HepG2 (cell line): ENCODE results near the gene TSACC. TPM values are rescaled to one million over a fixed set of nuclear protein-coding genes. Genes with fewer than 3 reads are reported as not detected.

Source experiments
- EED ChIP-seq: sonication (generic); formaldehyde crosslinking; IDR thresholded peaks from 2 replicates; pipeline ENCODE4 v1.5.0; 2020; ENCODE audit warnings: mild to moderate bottlenecking, missing genetic modification reagents
- ETV5 ChIP-seq: IDR thresholded peaks from 2 replicates; pipeline ENCODE4 v1.6.1; 2018; ENCODE audit warnings: missing biosample characterization, missing genetic modification reagents, inconsistent platforms, borderline replicate concordance
- KDM3A ChIP-seq: IDR thresholded peaks from 2 replicates; pipeline ENCODE4 v1.6.1; 2018; ENCODE audit warnings: low read depth, missing compliant biosample characterization
- NFATC3 ChIP-seq: sonication (generic); formaldehyde crosslinking; IDR thresholded peaks from 2 replicates; pipeline ENCODE4 v1.5.1; 2020; ENCODE audit warnings: mild to moderate bottlenecking, missing genetic modification reagents
- PCBP1 ChIP-seq: fragments of 200-400 bp; formaldehyde crosslinking; IDR thresholded peaks from 2 replicates; pipeline ENCODE4 v1.6.1; 2017; ENCODE audit warnings: mild to moderate bottlenecking, low read depth, low read length, borderline replicate concordance
- PPARG ChIP-seq: conservative IDR thresholded peaks from 2 replicates; pipeline ENCODE4 v1.6.1; 2016; ENCODE audit warnings: missing biosample characterization, missing genetic modification reagents
- RBAK ChIP-seq: sonication (generic); formaldehyde crosslinking; IDR thresholded peaks from 2 replicates; pipeline ENCODE4 v1.5.1; 2020; ENCODE audit warnings: mild to moderate bottlenecking, missing genetic modification reagents
- RXRA ChIP-seq: sonication (generic); formaldehyde crosslinking; IDR thresholded peaks from 2 replicates; pipeline ENCODE4 v1.5.1; 2020; ENCODE audit warnings: missing genetic modification reagents
- SALL2 ChIP-seq: sonication (generic); formaldehyde crosslinking; IDR thresholded peaks from 2 replicates; pipeline ENCODE4 v1.8.1; 2023; ENCODE audit warnings: mild to moderate bottlenecking, missing genetic modification reagents, inconsistent platforms
- SCMH1 ChIP-seq: sonication (generic); formaldehyde crosslinking; IDR thresholded peaks from 2 replicates; pipeline ENCODE4 v1.9.0; 2021; ENCODE audit warnings: missing genetic modification reagents, mild to moderate bottlenecking, borderline replicate concordance
- SIN3A ChIP-seq: IDR thresholded peaks from 2 replicates; pipeline ENCODE4 v1.6.1; 2011; ENCODE audit warnings: low read depth, mild to moderate bottlenecking, control low read depth, low read length, borderline replicate concordance
- SOX5 ChIP-seq: IDR thresholded peaks from 2 replicates; pipeline ENCODE4 v1.6.1; 2016; ENCODE audit warnings: borderline replicate concordance
- SRY ChIP-seq: sonication (generic); formaldehyde crosslinking; IDR thresholded peaks from 2 replicates; pipeline ENCODE4 v1.8.0; 2022; ENCODE audit warnings: mild to moderate bottlenecking, missing genetic modification reagents
- TCF7L2 ChIP-seq: IDR thresholded peaks from 2 replicates; pipeline ENCODE4 v1.6.1; 2011; ENCODE audit warnings: mild to moderate bottlenecking, low read depth, low read length, moderate library complexity
- THYN1 ChIP-seq: sonication (generic); formaldehyde crosslinking; IDR thresholded peaks from 2 replicates; pipeline ENCODE4 v1.8.1; 2023; ENCODE audit warnings: low read depth, mild to moderate bottlenecking, moderate library complexity, missing genetic modification reagents, borderline replicate concordance
- ZNF101 ChIP-seq: sonication (generic); formaldehyde crosslinking; IDR thresholded peaks from 2 replicates; pipeline ENCODE4 v1.4.0; 2020; ENCODE audit warnings: mild to moderate bottlenecking, low read depth, missing genetic modification reagents, borderline replicate concordance
- ZNF235 ChIP-seq: sonication (generic); formaldehyde crosslinking; IDR thresholded peaks from 2 replicates; pipeline ENCODE4 v1.8.1; 2023; ENCODE audit warnings: mild to moderate bottlenecking, missing genetic modification reagents, borderline replicate concordance
- ZNF260 ChIP-seq: sonication (generic); formaldehyde crosslinking; IDR thresholded peaks from 2 replicates; pipeline ENCODE4 v1.4.0; 2020; ENCODE audit warnings: missing genetic modification reagents, low read depth, mild to moderate bottlenecking, borderline replicate concordance
- ZNF282 ChIP-seq: fragments of 450-650 bp; IDR thresholded peaks from 2 replicates; pipeline ENCODE4 v1.6.1; 2018; ENCODE audit not compliant: partially characterized antibody
- ZNF350 ChIP-seq: sonication (generic); formaldehyde crosslinking; IDR thresholded peaks from 2 replicates; pipeline ENCODE4 v1.4.0; 2020; ENCODE audit warnings: mild to moderate bottlenecking, low read depth, missing genetic modification reagents, borderline replicate concordance
- ZNF432 ChIP-seq: sonication (generic); formaldehyde crosslinking; IDR thresholded peaks from 2 replicates; pipeline ENCODE4 v1.5.0; 2020; ENCODE audit warnings: missing genetic modification reagents, mild to moderate bottlenecking, borderline replicate concordance
- ZNF546 ChIP-seq: sonication (generic); formaldehyde crosslinking; conservative IDR thresholded peaks from 2 replicates; pipeline ENCODE4 v1.8.1; 2023; ENCODE audit warnings: mild to moderate bottlenecking, missing genetic modification reagents
- ZNF552 ChIP-seq: sonication (generic); formaldehyde crosslinking; IDR thresholded peaks from 2 replicates; pipeline ENCODE4 v1.9.0; 2022; ENCODE audit warnings: missing genetic modification reagents, mild to moderate bottlenecking, borderline replicate concordance
- ZNF572 ChIP-seq: sonication (generic); formaldehyde crosslinking; IDR thresholded peaks from 2 replicates; pipeline ENCODE4 v1.5.1; 2020; ENCODE audit warnings: mild to moderate bottlenecking, missing genetic modification reagents
- ZNF576 ChIP-seq: sonication (generic); formaldehyde crosslinking; IDR thresholded peaks from 2 replicates; pipeline ENCODE4 v1.4.0; 2020; ENCODE audit warnings: mild to moderate bottlenecking, missing genetic modification reagents
- ZNF704 ChIP-seq: sonication (generic); formaldehyde crosslinking; IDR thresholded peaks from 2 replicates; pipeline ENCODE4 v1.8.1; 2023; ENCODE audit warnings: mild to moderate bottlenecking, inconsistent platforms, moderate library complexity, missing genetic modification reagents, borderline replicate concordance
- ZNF773 ChIP-seq: sonication (generic); formaldehyde crosslinking; IDR thresholded peaks from 2 replicates; pipeline ENCODE4 v1.4.0; 2020; ENCODE audit warnings: missing genetic modification reagents, borderline replicate concordance
- polyA plus RNA-seq, 8 experiments: library from polyadenylated mRNA; depleted of rRNA in 3 of 8; stranded (reverse) in 7 of 8; unstranded in 1 of 8; fragments of >200 nt; fragmentation: Illumina TruSeq in 4 of 8; extraction: Trizol in 4 of 8; gene quantifications; 2 replicates each; pipeline versions ENCODE4 v1.2.1 to v1.2.3, GENCODE V29; 2011 to 2016; ENCODE audit warnings: low read depth in 4 of 8, missing spikeins in 1 of 8, mixed read lengths in 1 of 8; ENCODE audit not compliant: insufficient read depth in 1 of 8
- total RNA-seq, 5 experiments: library from RNA; depleted of rRNA; stranded (reverse); fragments of >200 nt; fragmentation: Illumina TruSeq; extraction: Trizol; gene quantifications; 2 replicates each; pipeline ENCODE4 v1.2.3, GENCODE V29; 2016; ENCODE audit warnings: low read depth in 1 of 5
- TF ChIP-seq, protein P1 (sequence below): sonication (generic); formaldehyde crosslinking; IDR thresholded peaks from 2 replicates; pipeline ENCODE4 v1.4.0; 2020; ENCODE audit warnings: mild to moderate bottlenecking, low read depth, missing genetic modification reagents

The TSACC gene
- total and polyA plus RNA-seq, 2 of the 13 experiments (the other 11 are each of a cell fraction or from before 2014, with no cell fraction given): 1.5 to 2.6 TPM

DNA sequence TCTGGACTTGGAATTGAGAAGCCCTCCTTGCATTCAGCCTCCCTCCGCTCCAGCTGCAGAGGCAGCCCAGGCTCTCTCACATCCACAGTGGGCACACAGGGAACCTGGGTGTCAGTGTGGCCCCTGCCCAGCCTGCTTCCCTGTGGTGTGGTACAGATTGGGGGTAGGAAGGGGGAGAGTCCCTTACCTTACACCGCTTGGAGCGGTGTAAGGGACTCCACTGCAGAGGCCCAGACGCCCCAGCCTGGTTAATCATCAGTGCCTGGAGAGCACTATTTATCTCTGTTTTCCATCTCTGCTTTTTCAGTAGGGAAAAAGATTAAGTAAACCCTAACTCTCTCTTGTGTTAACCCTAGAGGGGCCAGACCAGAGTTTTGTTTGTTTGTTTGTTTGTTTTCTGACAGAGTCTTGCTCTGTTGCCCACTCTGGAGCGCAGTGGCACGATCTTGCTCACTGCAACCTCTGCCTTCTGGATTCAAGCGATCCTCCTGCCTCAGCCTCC lies 29.9 kb downstream of the TSACC start (continued):
- TF ChIP-seq RBAK (CRISPR knock-in tag): no peak
- no peak for TF ChIP-seq SCMH1
- TF ChIP-seq SOX5 (CRISPR knock-in tag): no peak
- no peak; the same call in 1 of the 2 replicates for TF ChIP-seq ZNF773
- no peak for TF ChIP-seq ZNF235 (CRISPR knock-in tag)
- TF ChIP-seq ZNF350 (CRISPR knock-in tag): no peak
- TF ChIP-seq NFATC3 (CRISPR knock-in tag): no peak
- TF ChIP-seq, protein P1, sequence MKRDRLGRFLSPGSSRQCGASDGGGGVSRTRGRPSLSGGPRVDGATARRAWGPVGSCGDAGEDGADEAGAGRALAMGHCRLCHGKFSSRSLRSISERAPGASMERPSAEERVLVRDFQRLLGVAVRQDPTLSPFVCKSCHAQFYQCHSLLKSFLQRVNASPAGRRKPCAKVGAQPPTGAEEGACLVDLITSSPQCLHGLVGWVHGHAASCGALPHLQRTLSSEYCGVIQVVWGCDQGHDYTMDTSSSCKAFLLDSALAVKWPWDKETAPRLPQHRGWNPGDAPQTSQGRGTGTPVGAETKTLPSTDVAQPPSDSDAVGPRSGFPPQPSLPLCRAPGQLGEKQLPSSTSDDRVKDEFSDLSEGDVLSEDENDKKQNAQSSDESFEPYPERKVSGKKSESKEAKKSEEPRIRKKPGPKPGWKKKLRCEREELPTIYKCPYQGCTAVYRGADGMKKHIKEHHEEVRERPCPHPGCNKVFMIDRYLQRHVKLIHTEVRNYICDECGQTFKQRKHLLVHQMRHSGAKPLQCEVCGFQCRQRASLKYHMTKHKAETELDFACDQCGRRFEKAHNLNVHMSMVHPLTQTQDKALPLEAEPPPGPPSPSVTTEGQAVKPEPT (CRISPR knock-in tag): no peak
- no peak for TF ChIP-seq ZNF552
- no peak for TF ChIP-seq THYN1 (CRISPR knock-in tag)
- TF ChIP-seq ZNF260 (CRISPR knock-in tag): no peak
- no peak for TF ChIP-seq ZNF101 (CRISPR knock-in tag)
- no peak for TF ChIP-seq ZNF572
- no peak for TF ChIP-seq ZNF704 (CRISPR knock-in tag)
- no peak for TF ChIP-seq RXRA (CRISPR knock-in tag)
- TF ChIP-seq KDM3A: no peak
- TF ChIP-seq SIN3A: no peak
- TF ChIP-seq SRY (CRISPR knock-in tag): no peak
- no peak for TF ChIP-seq ZNF432 (CRISPR knock-in tag)
- TF ChIP-seq SALL2 (CRISPR knock-in tag): no peak
- TF ChIP-seq EED: no peak
- no peak for TF ChIP-seq TCF7L2
- TF ChIP-seq ZNF546: no peak
- TF ChIP-seq PCBP1: no peak
- TF ChIP-seq PPARG: no peak
- no peak for TF ChIP-seq ZNF282
- TF ChIP-seq ZNF576 (CRISPR knock-in tag): no peak
- no peak for TF ChIP-seq ETV5 (CRISPR knock-in tag)
